ENCODE results near the gene PPT2. TPM values are rescaled to one million over a fixed set of nuclear protein-coding genes. Genes with fewer than 3 reads are reported as not detected.

PPT2 gene
- 10 to 100 TPM; 25.2 to 26.2 TPM for total RNA-seq

- POLR2A ChIA-PET, result interaction anchor here (0.5 to 0.9 kb wide), 2 partner anchors 14 to 35 kb away, joined by 3 to 5 read pairs; no protein-coding TSS in a partner anchor
Measured at GRCh38 chr6:32153564-32154513, at the start of gene PPT2. Gene PPT2, plus strand, starts transcription at chr6:32154141. Its CDS starts 454 bp downstream, at chr6:32154595.

DNA sequence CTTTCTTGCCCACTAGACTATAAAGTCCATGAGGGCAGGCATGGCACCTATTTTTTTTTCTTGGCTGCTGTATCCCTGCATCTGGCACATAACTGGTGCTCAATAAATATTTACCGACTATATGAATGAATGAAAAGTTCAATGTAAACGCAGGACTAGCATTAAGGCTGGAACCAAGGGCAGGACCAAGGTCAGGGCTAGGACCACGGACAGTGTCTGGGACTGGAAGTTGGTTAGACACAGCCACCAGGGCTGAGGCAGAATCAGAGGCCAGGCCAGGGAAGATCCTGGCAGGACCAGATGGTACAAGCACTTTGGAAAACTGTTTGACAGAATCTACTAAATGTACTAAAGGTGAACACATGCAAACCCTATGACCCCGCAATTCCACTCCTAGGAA lies 48.5 kb upstream of the PPT2 start:
- POLR2A ChIA-PET, result no interaction called here
- CTCF ChIA-PET, result no interaction called here

More at GRCh38 chr6:32153564-32154513, at the start of gene PPT2:
- CTCF ChIA-PET, result interaction anchor here (1.1 to 1.2 kb wide), 3 partner anchors 11 to 35 kb away, joined by 4 to 6 read pairs (median 5); partner anchors contain the start of genes EGFL8 and FKBPL

- POLR2A ChIA-PET, result no interaction called here
- CTCF ChIA-PET, result no interaction called here
Measured at GRCh38 chr6:32107406-32107805, 46.5 kb upstream of the PPT2 start.

DNA sequence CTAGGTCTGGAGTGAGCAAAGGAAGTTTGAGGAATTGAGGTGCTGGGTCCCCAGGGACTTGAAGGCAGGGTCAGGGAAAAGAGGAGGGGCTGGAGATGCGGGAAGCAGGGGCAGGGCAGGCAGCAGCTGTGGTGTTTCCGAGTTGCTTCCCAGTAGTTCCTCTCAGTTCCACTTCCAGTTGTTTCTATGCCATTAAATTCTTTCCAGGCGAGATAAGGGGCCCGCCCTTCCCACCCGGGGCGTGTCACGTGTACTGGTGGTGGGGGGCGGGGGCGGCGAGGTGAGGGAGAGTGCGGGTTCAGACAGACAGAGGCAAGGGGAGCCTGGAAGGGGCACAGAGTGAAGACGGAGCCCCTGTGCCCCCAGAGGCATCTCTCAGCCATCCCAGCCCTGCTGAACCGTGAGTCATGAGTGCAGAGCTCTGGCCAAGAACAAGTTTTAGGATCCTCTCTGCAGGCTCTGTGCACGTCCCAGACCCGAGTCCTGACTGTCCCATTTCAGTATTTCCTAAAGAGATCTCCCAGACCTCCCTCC lies 45.8 kb upstream of the PPT2 start:
- ChIA-PET CTCF (no interaction called here), POLR2A (no interaction called here)

DNA sequence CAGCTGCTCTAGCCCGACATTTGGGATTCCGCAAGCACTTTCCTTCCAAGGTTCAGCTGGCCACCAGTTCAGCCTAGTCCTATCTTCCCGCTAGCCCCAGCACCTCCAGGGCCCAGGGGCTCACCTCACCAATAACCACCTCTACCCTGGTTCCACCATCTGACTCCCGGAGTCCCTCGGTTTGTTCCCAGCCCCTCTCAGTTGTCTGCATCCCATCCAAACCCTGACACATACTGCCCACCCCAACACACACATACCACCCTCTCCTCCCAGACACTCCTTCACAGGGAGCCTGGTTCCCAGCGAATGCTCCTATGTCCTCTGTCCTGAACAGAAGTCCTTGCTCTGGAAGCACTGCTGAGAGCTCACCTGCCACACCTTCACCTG lies 45.2 kb upstream of the PPT2 start:
- ChIA-PET POLR2A (no interaction called here), CTCF (no interaction called here)

- ChIA-PET CTCF (no interaction called here), POLR2A (interaction anchor here (0.6 kb wide), 1 partner anchor 234 kb away, joined by 7 read pairs; no protein-coding TSS in a partner anchor)
Measured at GRCh38 chr6:32109114-32109764, 44.7 kb upstream of the PPT2 start, which contains the start of gene TNXB. Gene TNXB, minus strand, starts transcription at chr6:32109338. Its CDS starts 11,140 bp downstream, at chr6:32098198.

DNA sequence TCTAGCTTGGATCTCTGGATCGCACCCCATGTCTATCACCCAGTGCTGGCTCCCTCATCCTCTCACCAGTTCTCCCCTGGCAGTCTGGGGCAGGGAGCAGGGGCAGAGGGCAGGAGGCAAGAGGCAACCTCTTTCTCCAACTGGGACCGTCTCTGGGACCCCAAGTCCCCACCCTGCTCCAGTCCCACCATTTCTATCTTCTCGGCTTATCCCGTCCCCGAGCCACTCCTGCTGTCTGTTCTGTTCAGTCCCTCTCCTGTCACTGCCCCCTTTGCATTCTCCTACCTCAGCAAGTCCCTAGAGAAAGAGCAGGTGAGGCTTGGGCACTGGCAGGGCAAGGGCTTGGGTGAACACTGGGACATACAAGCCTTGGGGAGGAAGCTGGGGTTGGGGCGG lies 44.2 kb upstream of the PPT2 start:
- CTCF ChIA-PET, result no interaction called here
- POLR2A ChIA-PET, result interaction anchor here (0.6 kb wide), 1 partner anchor 234 kb away, joined by 7 read pairs; no protein-coding TSS in a partner anchor

DNA sequence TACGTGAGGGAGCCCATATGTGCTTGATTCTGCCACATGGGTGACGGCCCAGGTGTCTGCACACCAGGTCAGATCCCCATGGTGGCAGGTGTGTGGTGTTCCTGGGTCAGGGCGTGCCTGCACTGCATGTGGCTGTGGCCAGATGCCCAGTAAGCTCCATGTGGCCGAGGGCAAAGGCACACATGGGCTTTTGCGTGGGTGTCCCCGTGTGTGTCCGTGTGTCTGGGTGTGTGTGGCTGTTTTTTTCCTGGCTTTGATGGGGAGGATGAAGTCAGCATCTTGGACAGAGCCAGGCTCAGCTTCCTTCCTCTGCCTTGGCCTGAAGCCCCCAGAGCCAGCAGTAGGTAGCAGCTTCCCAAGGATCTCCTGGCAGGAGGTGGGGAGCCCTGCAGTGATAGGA lies 43.3 kb upstream of the PPT2 start:
- CTCF ChIA-PET, result no interaction called here
- POLR2A ChIA-PET, result no interaction called here

GRCh38 chr6:32111424-32112066 lies 42.4 kb upstream of the PPT2 start:
- POLR2A ChIA-PET, result no interaction called here

DNA sequence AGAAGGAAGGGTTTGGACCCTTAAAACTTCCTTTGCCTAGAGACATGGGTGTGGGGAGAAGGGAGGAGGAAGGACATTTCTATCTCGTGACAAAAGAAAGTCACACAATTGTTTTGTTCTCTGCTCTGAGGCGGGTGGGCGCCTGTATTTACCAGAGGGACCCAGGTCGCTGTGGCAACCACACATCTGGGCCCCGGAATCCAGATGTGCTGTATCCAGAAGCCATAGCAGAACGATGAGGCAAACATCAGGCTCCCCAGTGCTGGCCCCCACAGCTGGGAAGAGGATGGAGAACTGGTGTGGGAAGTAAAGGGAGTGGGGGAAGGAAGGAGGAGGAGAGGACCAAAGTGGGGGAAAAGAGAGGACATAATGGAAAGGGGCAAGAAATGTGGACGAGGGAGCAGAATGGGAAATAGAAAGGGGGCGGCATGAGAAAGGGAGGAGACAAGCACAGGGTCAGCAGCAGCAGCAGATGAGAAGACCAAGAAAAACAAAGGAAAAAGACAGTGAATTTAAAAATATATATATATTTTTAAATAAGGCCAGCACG lies 41.4 kb upstream of the PPT2 start:
- POLR2A ChIA-PET, result no interaction called here
- CTCF ChIA-PET, result no interaction called here

More at GRCh38 chr6:32111424-32112066, 42.4 kb upstream of the PPT2 start:
- CTCF ChIA-PET, result no interaction called here

DNA sequence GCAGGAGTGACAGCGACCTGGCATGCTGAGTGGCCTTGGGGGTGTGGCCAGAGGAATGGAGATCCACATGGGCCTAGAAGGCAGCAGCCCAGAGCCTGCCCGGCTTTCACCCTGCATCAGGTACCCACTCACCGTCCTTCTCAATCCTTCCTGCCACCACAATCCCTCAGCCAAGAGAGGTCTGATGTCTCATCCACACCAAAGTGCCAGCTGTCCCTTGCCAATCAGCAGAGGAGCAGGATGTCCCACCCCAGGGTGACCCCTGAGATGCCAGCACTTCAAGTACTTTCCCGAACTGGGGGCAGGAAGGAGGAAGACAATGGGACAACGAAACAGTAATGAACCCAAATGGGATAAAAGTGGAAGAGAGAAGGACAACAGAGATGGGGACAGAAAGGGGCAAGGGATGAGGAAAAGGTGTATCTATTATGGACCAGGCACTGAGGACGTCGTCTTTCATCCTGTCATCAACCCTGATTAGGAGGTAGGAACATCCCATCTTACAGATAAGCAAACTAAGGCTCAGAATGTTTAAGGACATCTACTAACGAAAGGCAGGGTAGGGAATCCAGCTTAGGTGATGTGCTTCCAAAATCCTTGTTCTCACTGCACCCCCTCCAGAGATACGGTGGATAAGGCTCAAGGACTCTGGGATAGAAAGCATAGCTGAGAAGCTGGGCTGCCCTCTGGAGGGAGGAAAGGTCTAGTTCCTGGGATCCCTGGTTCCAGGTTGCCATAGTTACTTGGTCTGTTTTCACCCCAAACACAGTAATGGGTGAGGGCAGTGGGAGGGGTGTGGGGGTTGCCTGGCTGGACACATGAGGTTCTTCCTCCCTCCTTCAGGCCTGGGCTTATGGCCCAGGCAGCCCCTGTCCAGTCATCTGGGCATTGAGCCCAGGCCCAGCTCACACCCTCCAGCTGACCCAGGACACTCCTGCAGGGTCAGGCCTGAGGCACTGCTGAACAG lies 40.3 kb upstream of the PPT2 start:
- CTCF ChIA-PET, result no interaction called here
- POLR2A ChIA-PET, result no interaction called here

- POLR2A ChIA-PET, result no interaction called here
- CTCF ChIA-PET, result interaction anchor here (0.5 kb wide), 1 partner anchor 82 kb away, joined by 3 read pairs; no protein-coding TSS in a partner anchor
Measured at GRCh38 chr6:32114796-32115195, 39.1 kb upstream of the PPT2 start.

GRCh38 chr6:32115623-32116022 lies 38.3 kb upstream of the PPT2 start:
- CTCF ChIA-PET, result interaction anchor here (4.8 kb wide), 1 partner anchor 14 kb away, joined by 31 read pairs; the partner anchor contains the start of genes ATF6B and FKBPL
- POLR2A ChIA-PET, result no interaction called here

DNA sequence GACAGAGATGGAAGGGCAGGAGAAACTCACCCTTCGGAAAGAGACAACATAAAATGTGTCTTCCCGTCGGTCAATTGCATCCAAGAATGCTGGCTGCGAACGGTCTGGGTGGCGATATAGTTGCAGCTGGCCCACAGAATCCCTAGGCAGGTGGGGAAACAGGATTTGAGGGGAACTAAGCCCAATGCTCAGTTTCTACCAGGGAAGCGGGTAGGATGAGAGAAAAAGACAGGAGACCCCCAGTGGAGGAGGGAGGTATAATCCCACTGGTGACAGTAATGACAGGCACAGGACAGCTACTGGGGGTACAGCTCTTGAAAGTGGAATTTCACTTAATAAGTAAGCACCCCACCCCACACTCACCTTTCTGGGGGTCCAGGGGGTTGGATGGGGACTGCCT lies 37.3 kb upstream of the PPT2 start:
- CTCF ChIA-PET, result interaction anchor here (4.8 kb wide), 1 partner anchor 13 kb away, joined by 31 read pairs; the partner anchor contains the start of genes ATF6B and FKBPL
- POLR2A ChIA-PET, result no interaction called here

DNA sequence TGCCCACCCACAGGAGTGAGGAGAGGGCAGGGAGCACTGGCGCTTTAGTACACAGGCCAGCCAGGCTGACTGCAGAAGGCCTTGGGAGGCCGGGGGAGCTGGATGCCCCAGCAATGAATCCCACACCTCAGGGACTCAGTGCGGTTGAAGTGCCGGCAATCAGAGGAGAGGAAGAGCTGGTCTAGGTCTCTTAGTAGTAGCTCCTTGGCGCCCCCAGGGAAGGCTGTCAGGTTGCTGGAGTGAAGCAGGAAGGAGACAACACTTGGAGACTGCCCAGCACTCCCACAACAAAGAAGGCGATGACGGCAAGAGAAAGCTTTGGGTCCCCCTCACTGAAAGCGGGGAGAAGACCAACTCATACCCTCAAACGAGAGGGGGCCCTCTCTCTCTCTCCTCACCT lies 36.5 kb upstream of the PPT2 start:
- POLR2A ChIA-PET, result no interaction called here
- CTCF ChIA-PET, result interaction anchor here (0.8 to 4.8 kb wide), 2 partner anchors 12 to 70 kb away, joined by 3 to 31 read pairs; partner anchors contain the start of genes ATF6B and FKBPL

DNA sequence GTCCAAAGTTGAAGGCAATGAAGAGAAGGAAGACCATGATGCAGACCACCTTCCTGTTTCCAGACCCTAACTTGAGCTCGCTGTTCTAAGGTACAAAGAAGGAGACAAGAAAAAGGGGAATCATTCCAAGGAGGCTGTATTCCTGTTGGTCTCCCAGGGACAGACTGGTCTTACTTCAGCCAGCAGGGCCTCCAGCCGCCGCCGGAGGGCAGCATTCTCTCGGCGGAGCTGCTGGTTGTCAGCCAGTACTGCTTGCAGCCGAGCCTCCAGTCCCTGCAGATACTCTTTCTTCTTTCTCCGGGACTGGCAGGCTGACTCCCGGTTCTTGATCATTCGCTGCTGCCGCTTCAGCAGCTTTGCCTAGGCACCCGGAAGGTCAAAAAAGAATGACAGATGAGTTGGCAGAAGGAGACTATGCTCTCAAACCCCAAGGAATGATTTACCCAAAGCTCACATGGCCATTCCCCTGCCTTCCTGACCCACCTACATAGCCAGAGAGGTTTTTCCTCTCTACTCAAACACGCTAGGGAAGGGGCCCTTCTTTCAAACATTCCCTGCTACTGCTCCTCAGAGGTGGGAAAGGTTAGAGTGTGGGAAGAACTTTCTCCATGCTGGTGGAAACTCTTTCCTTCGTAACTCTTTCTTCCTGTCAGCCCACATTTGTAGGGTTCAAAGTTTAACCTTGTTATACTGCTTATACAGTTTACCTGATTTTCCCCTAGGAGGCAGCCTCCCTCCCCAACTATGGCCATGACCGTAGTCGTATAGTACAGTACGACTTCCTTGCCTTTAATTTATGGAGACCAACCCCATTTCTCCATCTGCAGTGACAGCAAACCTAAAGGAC lies 34.9 kb upstream of the PPT2 start:
- ChIA-PET POLR2A (interaction anchor here (0.6 to 0.8 kb wide), 2 partner anchors 34 to 35 kb away, joined by 3 read pairs; no protein-coding TSS in a partner anchor), CTCF (interaction anchor here (0.6 to 4.8 kb wide), 8 partner anchors 11 to 270 kb away, joined by 3 to 31 read pairs (median 4); partner anchors contain the start of genes ATF6B, FKBPL, PBX2 and PRRT1)

DNA sequence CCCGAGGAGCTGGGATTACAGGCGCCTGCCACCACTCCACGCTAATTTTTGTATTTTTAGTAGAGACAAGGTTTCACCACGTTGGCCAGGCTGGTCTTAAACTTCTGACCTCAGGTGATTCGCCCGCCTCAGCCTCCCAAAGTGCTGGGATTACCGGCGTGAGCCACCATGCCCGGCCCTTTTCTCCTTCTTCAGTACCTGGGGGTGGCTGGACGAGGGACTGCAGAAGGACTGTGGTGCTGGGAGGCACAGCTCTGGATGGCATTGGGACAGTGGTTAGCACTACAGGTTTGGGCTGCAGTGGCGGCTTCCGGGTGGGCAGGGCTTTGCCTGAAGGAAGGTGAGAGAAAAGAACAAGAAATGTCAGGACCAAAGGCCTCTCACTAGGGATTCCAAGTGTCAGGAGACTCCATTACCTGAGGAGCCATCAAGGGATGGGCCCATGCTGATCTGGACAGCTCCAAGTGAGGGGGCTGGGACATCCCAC lies 33.3 kb upstream of the PPT2 start:
- POLR2A ChIA-PET, result no interaction called here

More for the DNA sequence above, 33.3 kb upstream of the PPT2 start:
- CTCF ChIA-PET, result interaction anchor here (0.7 to 4.8 kb wide), 5 partner anchors 9 to 128 kb away, joined by 3 to 31 read pairs (median 3); partner anchors contain the start of genes ATF6B, FKBPL and GPSM3
